Coronary artery (tissue), 2 donors: ENCODE results near the gene PDE2A.

Source experiments
- DNase-seq: peaks from one replicate; pipeline ENCODE4 v3.0.0-alpha.2; 2017; ENCODE audit warnings: low spot score
- H3K27ac ChIP-seq, 2 donors: fragments of 200-600 bp; sonication (generic); one replicate each; pipeline ENCODE4 v1.5.1; 2016 to 2019
- H3K4me3 ChIP-seq: fragments of 200-600 bp; sonication (generic); 2 replicates; pipeline ENCODE4 v1.5.1; 2016; ENCODE audit warnings: mild to moderate bottlenecking, moderate library complexity
- CTCF ChIP-seq: fragments of 200-600 bp; sonication (generic); IDR thresholded peaks from one replicate; pipeline ENCODE4 v1.5.1; 2019; ENCODE audit warnings: antibody characterized with exemption

PDE2A gene

GRCh38 chr11:72534371-72535193, 139.6 kb downstream of the PDE2A start:
- Histone ChIP-seq H3K4me3 (no peak overlapping the region), H3K27ac (no peak overlapping the region)
- TF ChIP-seq CTCF: no peak
- DNase-seq: no peak

GRCh38 chr11:72529068-72529467, 145.2 kb downstream of the PDE2A start:
- no peak for TF ChIP-seq CTCF
- Histone ChIP-seq H3K4me3 (no peak overlapping the region), H3K27ac (no peak overlapping the region)
- no peak for DNase-seq

- Histone ChIP-seq H3K27ac (no peak overlapping the region), H3K4me3 (no peak overlapping the region)
- no peak for TF ChIP-seq CTCF
- DNase-seq: no peak
Observed at GRCh38 chr11:72528121-72528520, 146.1 kb downstream of the PDE2A start.
